WTC11 (cell line): ENCODE results near the gene PPP6R3. TPM values are rescaled to one million over a fixed set of nuclear protein-coding genes. Genes with fewer than 3 reads are reported as not detected.

Source experiments
- ATAC-seq: fragments of 200-7000 bp; cut with Tn5 transposase; 2 replicates; pipeline ENCODE4 v1.10.0; 2021; ENCODE audit warnings: mild to moderate bottlenecking, moderate library complexity
- CTCF ChIA-PET: fragments of 300-600 bp; sonication (Branson Sonifier 250); formaldehyde crosslinking; loops from one replicate; lab custom pipeline; 2021; ENCODE audit warnings: antibody characterized with exemption; lab: Charles Lee
- POLR2A ChIA-PET: fragments of 350-600 bp; sonication (Branson Sonifier 250); formaldehyde crosslinking; loops from one replicate; lab custom pipeline; 2021; ENCODE audit warnings: antibody characterized with exemption; lab: Charles Lee
- DNase-seq: peaks from one replicate; pipeline ENCODE4 v3.0.0; 2021; ENCODE audit warnings: low spot score
- H3K27ac Mint-ChIP-seq: 2 replicates; pipeline ENCODE4 v1.8.0; 2021; ENCODE audit warnings: mixed read lengths
- H3K27me3 Mint-ChIP-seq: 2 replicates; pipeline ENCODE4 v1.8.0; 2021; ENCODE audit warnings: low read depth, mild to moderate bottlenecking, moderate library complexity, mixed read lengths
- H3K36me3 Mint-ChIP-seq: 2 replicates; pipeline ENCODE4 v1.8.0; 2021; ENCODE audit warnings: mixed read lengths
- H3K4me1 Mint-ChIP-seq: 2 replicates; pipeline ENCODE4 v1.8.0; 2022; ENCODE audit warnings: mixed read lengths
- H3K4me3 Mint-ChIP-seq: 2 replicates; pipeline ENCODE4 v1.8.0; 2021; ENCODE audit warnings: mild to moderate bottlenecking, moderate library complexity, mixed read lengths
- H3K9me3 Mint-ChIP-seq: 2 replicates; pipeline ENCODE4 v1.8.0; 2021; ENCODE audit warnings: mixed read lengths
- ARID4B ChIP-seq: sonication (generic); formaldehyde crosslinking; IDR thresholded peaks from 2 replicates; pipeline ENCODE4 v1.8.0; 2023; ENCODE audit warnings: missing genetic modification reagents, mild to moderate bottlenecking, borderline replicate concordance
- ELF4 ChIP-seq: sonication (generic); formaldehyde crosslinking; IDR thresholded peaks from 2 replicates; pipeline ENCODE4 v1.8.1; 2022; ENCODE audit warnings: low read depth, mild to moderate bottlenecking, moderate library complexity, missing genetic modification reagents
- FOXK1 ChIP-seq: sonication (generic); formaldehyde crosslinking; IDR thresholded peaks from 2 replicates; pipeline ENCODE4 v1.8.0; 2022; ENCODE audit warnings: mild to moderate bottlenecking, moderate library complexity, missing genetic modification reagents
- GABPB1 ChIP-seq: sonication (generic); formaldehyde crosslinking; IDR thresholded peaks from 2 replicates; pipeline ENCODE4 v1.8.1; 2023; ENCODE audit warnings: mild to moderate bottlenecking, missing genetic modification reagents
- HMGA2 ChIP-seq: fragments of 250-450 bp; sonication (Bioruptor Pico); IDR thresholded peaks from 2 replicates; pipeline ENCODE4 v1.4.0; 2021; ENCODE audit warnings: mild to moderate bottlenecking, moderate library complexity
- JAZF1 ChIP-seq: fragments of 250-450 bp; sonication (Bioruptor Pico); IDR thresholded peaks from 2 replicates; pipeline ENCODE4 v1.9.0; 2021; ENCODE audit warnings: moderate library complexity, mild to moderate bottlenecking, inconsistent platforms
- MAX ChIP-seq: sonication (generic); formaldehyde crosslinking; IDR thresholded peaks from 2 replicates; pipeline ENCODE4 v1.8.0; 2022; ENCODE audit warnings: mild to moderate bottlenecking, missing genetic modification reagents
- NFYB ChIP-seq: sonication (generic); formaldehyde crosslinking; conservative IDR thresholded peaks from 2 replicates; pipeline ENCODE4 v1.8.0; 2022; ENCODE audit warnings: low read depth, missing genetic modification reagents
- NR1H2 ChIP-seq: sonication (generic); formaldehyde crosslinking; IDR thresholded peaks from 2 replicates; pipeline ENCODE4 v1.9.0; 2021; ENCODE audit warnings: mild to moderate bottlenecking, moderate library complexity, missing genetic modification reagents
- PRDM15 ChIP-seq: sonication (generic); formaldehyde crosslinking; IDR thresholded peaks from 2 replicates; pipeline ENCODE4 v1.8.0; 2022; ENCODE audit warnings: missing genetic modification reagents
- SMAD4 ChIP-seq: sonication (generic); formaldehyde crosslinking; IDR thresholded peaks from 2 replicates; pipeline ENCODE4 v1.8.0; 2022; ENCODE audit warnings: mild to moderate bottlenecking, missing genetic modification reagents
- SOX15 ChIP-seq: fragments of 250-450 bp; sonication (Bioruptor Pico); IDR thresholded peaks from 2 replicates; pipeline ENCODE4 v1.9.0; 2021; ENCODE audit warnings: mild to moderate bottlenecking
- TP53 ChIP-seq: sonication (generic); formaldehyde crosslinking; IDR thresholded peaks from 2 replicates; pipeline ENCODE4 v1.8.1; 2023; ENCODE audit warnings: mild to moderate bottlenecking, missing genetic modification reagents
- ZMAT4 ChIP-seq: fragments of 250-450 bp; sonication (Bioruptor Pico); IDR thresholded peaks from 2 replicates; pipeline ENCODE4 v1.9.0; 2021; ENCODE audit warnings: mild to moderate bottlenecking
- ZNF121 ChIP-seq: sonication (generic); formaldehyde crosslinking; IDR thresholded peaks from 2 replicates; pipeline ENCODE4 v1.8.0; 2023; ENCODE audit warnings: missing genetic modification reagents
- ZNF263 ChIP-seq: sonication (generic); formaldehyde crosslinking; IDR thresholded peaks from 2 replicates; pipeline ENCODE4 v1.8.1; 2022; ENCODE audit warnings: low read depth, mild to moderate bottlenecking, moderate library complexity, missing genetic modification reagents
- ZNF671 ChIP-seq: fragments of 250-450 bp; sonication (Bioruptor Pico); IDR thresholded peaks from 2 replicates; pipeline ENCODE4 v1.8.0; 2021; ENCODE audit warnings: mild to moderate bottlenecking
- ZSCAN18 ChIP-seq: fragments of 250-450 bp; sonication (Bioruptor Pico); IDR thresholded peaks from 2 replicates; pipeline ENCODE4 v2.1.2; 2022; ENCODE audit warnings: mild to moderate bottlenecking, moderate library complexity
- total RNA-seq: library from RNA; stranded (reverse); gene quantifications from 3 replicates; pipeline ENCODE4 v1.2.3, GENCODE V29; 2021
- TF ChIP-seq, protein P1 (sequence below): fragments of 200-600 bp; IDR thresholded peaks from 2 replicates; pipeline ENCODE4 v1.8.0; 2022; ENCODE audit warnings: antibody characterized with exemption
- TF ChIP-seq, protein P2 (sequence below): sonication (generic); formaldehyde crosslinking; IDR thresholded peaks from 2 replicates; pipeline ENCODE4 v1.8.0; 2023; ENCODE audit warnings: mild to moderate bottlenecking, missing genetic modification reagents

PPP6R3 gene
- total RNA-seq, 1 experiment from 2014 or later = 138 TPM

GRCh38 chr11:68472778-68473177 is 12.2 kb downstream of the PPP6R3 start (continued):
- TF ChIP-seq ZSCAN18 (CRISPR knock-in tag) (no peak), ZMAT4 (CRISPR knock-in tag) (no peak)

DNA sequence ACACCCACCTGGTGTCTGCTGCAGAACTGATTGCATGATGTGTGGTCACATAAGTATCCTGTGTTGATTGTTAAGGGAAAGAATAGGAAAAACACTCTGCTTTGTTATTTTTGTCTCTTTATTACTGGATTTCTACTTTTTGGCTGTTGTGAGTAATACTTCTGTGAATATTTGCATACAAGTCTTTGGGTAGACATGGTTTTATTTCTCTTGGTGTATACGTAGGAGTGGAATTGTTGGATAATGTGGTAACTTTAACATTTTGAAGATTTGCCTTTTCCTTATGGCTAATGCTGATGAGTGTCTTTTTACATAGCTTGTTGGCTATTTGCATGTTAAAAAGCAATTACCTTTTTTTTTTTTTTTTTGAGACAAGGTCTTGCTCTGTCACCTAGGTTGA is 13.1 kb downstream of the PPP6R3 start:
- H3K27ac Mint-ChIP-seq = no peak overlapping the region
- H3K36me3 Mint-ChIP-seq = peaks cover 56% of the 10 kb centered on the region
- POLR2A ChIA-PET = no interaction called here
- DNase-seq = no peak
- H3K4me3 Mint-ChIP-seq = no peak overlapping the region
- CTCF ChIA-PET = no interaction called here
- peaks cover 25% of the 10 kb centered on the region for H3K9me3 Mint-ChIP-seq
- H3K27me3 Mint-ChIP-seq = no peaks in the 10 kb centered on the region
- ATAC-seq = no peak
- H3K4me1 Mint-ChIP-seq = peaks cover 44% of the 10 kb centered on the region
- TF ChIP-seq NFYB (CRISPR knock-in tag) = no peak
- no peak for TF ChIP-seq MAX
- TF ChIP-seq, protein P1, sequence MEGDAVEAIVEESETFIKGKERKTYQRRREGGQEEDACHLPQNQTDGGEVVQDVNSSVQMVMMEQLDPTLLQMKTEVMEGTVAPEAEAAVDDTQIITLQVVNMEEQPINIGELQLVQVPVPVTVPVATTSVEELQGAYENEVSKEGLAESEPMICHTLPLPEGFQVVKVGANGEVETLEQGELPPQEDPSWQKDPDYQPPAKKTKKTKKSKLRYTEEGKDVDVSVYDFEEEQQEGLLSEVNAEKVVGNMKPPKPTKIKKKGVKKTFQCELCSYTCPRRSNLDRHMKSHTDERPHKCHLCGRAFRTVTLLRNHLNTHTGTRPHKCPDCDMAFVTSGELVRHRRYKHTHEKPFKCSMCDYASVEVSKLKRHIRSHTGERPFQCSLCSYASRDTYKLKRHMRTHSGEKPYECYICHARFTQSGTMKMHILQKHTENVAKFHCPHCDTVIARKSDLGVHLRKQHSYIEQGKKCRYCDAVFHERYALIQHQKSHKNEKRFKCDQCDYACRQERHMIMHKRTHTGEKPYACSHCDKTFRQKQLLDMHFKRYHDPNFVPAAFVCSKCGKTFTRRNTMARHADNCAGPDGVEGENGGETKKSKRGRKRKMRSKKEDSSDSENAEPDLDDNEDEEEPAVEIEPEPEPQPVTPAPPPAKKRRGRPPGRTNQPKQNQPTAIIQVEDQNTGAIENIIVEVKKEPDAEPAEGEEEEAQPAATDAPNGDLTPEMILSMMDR = no peak
- no peak for TF ChIP-seq NR1H2 (CRISPR knock-in tag)
- TF ChIP-seq TP53 = no peak
- no peak for TF ChIP-seq SMAD4 (CRISPR knock-in tag)
- no peak for TF ChIP-seq HMGA2 (CRISPR knock-in tag)
- no peak for TF ChIP-seq ZNF263 (CRISPR knock-in tag)
- no peak for TF ChIP-seq SOX15
- no peak for TF ChIP-seq ZNF121 (CRISPR knock-in tag)
- TF ChIP-seq, protein P2, sequence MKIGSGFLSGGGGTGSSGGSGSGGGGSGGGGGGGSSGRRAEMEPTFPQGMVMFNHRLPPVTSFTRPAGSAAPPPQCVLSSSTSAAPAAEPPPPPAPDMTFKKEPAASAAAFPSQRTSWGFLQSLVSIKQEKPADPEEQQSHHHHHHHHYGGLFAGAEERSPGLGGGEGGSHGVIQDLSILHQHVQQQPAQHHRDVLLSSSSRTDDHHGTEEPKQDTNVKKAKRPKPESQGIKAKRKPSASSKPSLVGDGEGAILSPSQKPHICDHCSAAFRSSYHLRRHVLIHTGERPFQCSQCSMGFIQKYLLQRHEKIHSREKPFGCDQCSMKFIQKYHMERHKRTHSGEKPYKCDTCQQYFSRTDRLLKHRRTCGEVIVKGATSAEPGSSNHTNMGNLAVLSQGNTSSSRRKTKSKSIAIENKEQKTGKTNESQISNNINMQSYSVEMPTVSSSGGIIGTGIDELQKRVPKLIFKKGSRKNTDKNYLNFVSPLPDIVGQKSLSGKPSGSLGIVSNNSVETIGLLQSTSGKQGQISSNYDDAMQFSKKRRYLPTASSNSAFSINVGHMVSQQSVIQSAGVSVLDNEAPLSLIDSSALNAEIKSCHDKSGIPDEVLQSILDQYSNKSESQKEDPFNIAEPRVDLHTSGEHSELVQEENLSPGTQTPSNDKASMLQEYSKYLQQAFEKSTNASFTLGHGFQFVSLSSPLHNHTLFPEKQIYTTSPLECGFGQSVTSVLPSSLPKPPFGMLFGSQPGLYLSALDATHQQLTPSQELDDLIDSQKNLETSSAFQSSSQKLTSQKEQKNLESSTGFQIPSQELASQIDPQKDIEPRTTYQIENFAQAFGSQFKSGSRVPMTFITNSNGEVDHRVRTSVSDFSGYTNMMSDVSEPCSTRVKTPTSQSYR (CRISPR knock-in tag) = no peak
- TF ChIP-seq ARID4B (CRISPR knock-in tag) = no peak
- no peak for TF ChIP-seq JAZF1
- TF ChIP-seq PRDM15 (CRISPR knock-in tag) = no peak
- no peak for TF ChIP-seq ZNF671 (CRISPR knock-in tag)
- no peak for TF ChIP-seq GABPB1 (CRISPR knock-in tag)
- TF ChIP-seq ELF4 (CRISPR knock-in tag) = no peak
- no peak for TF ChIP-seq FOXK1 (CRISPR knock-in tag)
